HG02943 (cell line): ENCODE data around the gene AJM1.

Experiments used
- ATAC-seq: cut with Tn5 transposase; IDR thresholded peaks from one replicate; pipeline ENCODE4 v1.9.1; 2021; ENCODE audit warnings: mild to moderate bottlenecking, low read depth, moderate library complexity; ENCODE audit not compliant: unreplicated experiment

The AJM1 gene

GRCh38 chr9:136807281-136808074 is 34.8 kb upstream of the AJM1 start, which contains the start of gene RABL6:
TSS of gene RABL6 (plus strand) at chr9:136807948. CDS start at chr9:136808197, 249 bp downstream.
- peak; percentile 87 for ATAC-seq

- ATAC-seq, result peak; percentile 21
Observed at GRCh38 chr9:136808075-136808805, 34.0 kb upstream of the AJM1 start.

- ATAC-seq, result no peak
Observed at GRCh38 chr9:136808806-136809158, 33.5 kb upstream of the AJM1 start.

- no peak for ATAC-seq
Observed at GRCh38 chr9:136814725-136815421, 27.4 kb upstream of the AJM1 start.

GRCh38 chr9:136815422-136815782 is 26.9 kb upstream of the AJM1 start:
- ATAC-seq, result no peak

GRCh38 chr9:136820971-136821825 is 21.1 kb upstream of the AJM1 start:
- ATAC-seq, result no peak

- ATAC-seq, result no peak
Observed at GRCh38 chr9:136821826-136822544, 20.3 kb upstream of the AJM1 start.

- no peak for ATAC-seq
Observed at GRCh38 chr9:136823136-136824046, 18.9 kb upstream of the AJM1 start.

GRCh38 chr9:136824496-136825225 is 17.6 kb upstream of the AJM1 start:
- ATAC-seq, result no peak

GRCh38 chr9:136825295-136826187 is 16.7 kb upstream of the AJM1 start:
- ATAC-seq, result no peak

GRCh38 chr9:136826188-136826541 is 16.1 kb upstream of the AJM1 start:
- no peak for ATAC-seq

GRCh38 chr9:136826703-136827582 is 15.3 kb upstream of the AJM1 start:
- ATAC-seq, result no peak

GRCh38 chr9:136827794-136828473 is 14.3 kb upstream of the AJM1 start:
- ATAC-seq, result no peak

- no peak for ATAC-seq
Observed at GRCh38 chr9:136828474-136829140, 13.7 kb upstream of the AJM1 start.

- ATAC-seq, result no peak
Observed at GRCh38 chr9:136829412-136829811, 12.9 kb upstream of the AJM1 start.
